ENCODE results near the gene GRIP2.

DNA sequence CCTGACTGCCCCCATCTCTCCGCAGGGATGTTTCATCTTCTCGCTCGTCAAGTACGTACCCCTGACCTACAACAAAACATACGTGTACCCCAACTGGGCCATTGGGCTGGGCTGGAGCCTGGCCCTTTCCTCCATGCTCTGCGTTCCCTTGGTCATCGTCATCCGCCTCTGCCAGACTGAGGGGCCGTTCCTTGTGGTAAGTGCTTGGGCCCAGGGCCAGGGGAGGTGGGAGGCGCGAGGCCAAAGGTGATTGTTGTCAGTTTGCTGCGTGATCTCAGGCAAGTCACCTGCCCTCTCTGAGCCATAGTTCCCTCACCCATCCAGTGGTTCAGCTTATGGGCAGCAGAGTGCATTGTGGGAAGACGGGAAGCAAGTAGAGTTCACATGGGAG lies 58.5 kb downstream of the GRIP2 start:
- TF ChIP-seq, protein P1, sequence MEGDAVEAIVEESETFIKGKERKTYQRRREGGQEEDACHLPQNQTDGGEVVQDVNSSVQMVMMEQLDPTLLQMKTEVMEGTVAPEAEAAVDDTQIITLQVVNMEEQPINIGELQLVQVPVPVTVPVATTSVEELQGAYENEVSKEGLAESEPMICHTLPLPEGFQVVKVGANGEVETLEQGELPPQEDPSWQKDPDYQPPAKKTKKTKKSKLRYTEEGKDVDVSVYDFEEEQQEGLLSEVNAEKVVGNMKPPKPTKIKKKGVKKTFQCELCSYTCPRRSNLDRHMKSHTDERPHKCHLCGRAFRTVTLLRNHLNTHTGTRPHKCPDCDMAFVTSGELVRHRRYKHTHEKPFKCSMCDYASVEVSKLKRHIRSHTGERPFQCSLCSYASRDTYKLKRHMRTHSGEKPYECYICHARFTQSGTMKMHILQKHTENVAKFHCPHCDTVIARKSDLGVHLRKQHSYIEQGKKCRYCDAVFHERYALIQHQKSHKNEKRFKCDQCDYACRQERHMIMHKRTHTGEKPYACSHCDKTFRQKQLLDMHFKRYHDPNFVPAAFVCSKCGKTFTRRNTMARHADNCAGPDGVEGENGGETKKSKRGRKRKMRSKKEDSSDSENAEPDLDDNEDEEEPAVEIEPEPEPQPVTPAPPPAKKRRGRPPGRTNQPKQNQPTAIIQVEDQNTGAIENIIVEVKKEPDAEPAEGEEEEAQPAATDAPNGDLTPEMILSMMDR (IDR thresholded peaks at IDR 0.05; ENCODE audit: low read length), result no peak
- no peak for TF ChIP-seq EZH2 (IDR thresholded peaks at IDR 0.05; ENCODE audit: borderline replicate concordance, low read length)

All from OCI-LY1 (cell line).